HFFc6 (cell line): ENCODE measurements around the gene OR8B3. TPM values are rescaled to one million over a fixed set of nuclear protein-coding genes. Genes with fewer than 3 reads are reported as not detected.

Source experiments
- DNase-seq: peaks from one replicate; pipeline ENCODE4 v3.0.0-alpha.2; 2018
- H3K27ac Mint-ChIP-seq: 2 replicates; pipeline ENCODE4 v1.8.0; 2020; ENCODE audit warnings: mild to moderate bottlenecking, mixed read lengths
- H3K27me3 Mint-ChIP-seq: 2 replicates; pipeline ENCODE4 v1.8.0; 2021; ENCODE audit warnings: mild to moderate bottlenecking, moderate library complexity, mixed read lengths; ENCODE audit not compliant: insufficient read depth
- H3K36me3 Mint-ChIP-seq: 2 replicates; pipeline ENCODE4 v1.8.0; 2021; ENCODE audit warnings: low read depth, mixed read lengths
- H3K4me1 Mint-ChIP-seq: 2 replicates; pipeline ENCODE4 v1.8.0; 2020; ENCODE audit warnings: low read depth, mixed read lengths
- H3K4me3 Mint-ChIP-seq: 2 replicates; pipeline ENCODE4 v1.8.0; 2020; ENCODE audit warnings: mild to moderate bottlenecking, moderate library complexity, mixed read lengths
- H3K9me3 Mint-ChIP-seq: 2 replicates; pipeline ENCODE4 v1.8.0; 2020; ENCODE audit warnings: mild to moderate bottlenecking, mixed read lengths
- CTCF ChIP-seq: fragments of 200-600 bp; sonication (generic); IDR thresholded peaks from 2 replicates; pipeline ENCODE4 v1.5.0; 2021; ENCODE audit warnings: antibody characterized with exemption, mild to moderate bottlenecking
- long read RNA-seq: library from polyadenylated mRNA; unstranded; transcript quantifications from one replicate; pipeline ENCODE4 v2.0.0, GENCODE V29; 2019
- total RNA-seq, 6 experiments: library from RNA; stranded (reverse); fragmentation: NEBNext Ultra II Directional; extraction: Animal tissue kit (Norgen Biotek cat#: 25700); gene quantifications; 2 replicates in 1 of 6; 3 replicates in 5 of 6; pipeline ENCODE4 v1.2.3, GENCODE V29; 2021

Gene OR8B3
- not detected for total RNA-seq
- long read RNA-seq: 0 reads

- H3K27ac Mint-ChIP-seq: no peak within 1 kb of the TSS
- DNase-seq: no peak
- H3K9me3 Mint-ChIP-seq: no peaks in the 10 kb centered on the region; the same call in 1 of the 2 replicates
- H3K4me3 Mint-ChIP-seq: no peak within 1 kb of the TSS
- no peaks in the 10 kb centered on the region for H3K36me3 Mint-ChIP-seq
- H3K4me1 Mint-ChIP-seq: peaks cover 6% of the 10 kb centered on the region
- TF ChIP-seq CTCF: no peak
- no peaks in the 10 kb centered on the region for H3K27me3 Mint-ChIP-seq
These were observed at the start of gene OR8B3 for GRCh38 chr11:124398924-124399323. Gene OR8B3 (minus strand): TSS chr11:124399024. CDS start chr11:124397351, 1,673 bp downstream.

GRCh38 chr11:124446916-124447315 is 48.1 kb upstream of the OR8B3 start:
- no peak for DNase-seq
- Mint-ChIP-seq H3K27me3 (peaks cover 2% of the 10 kb centered on the region; the same call in 1 of the 2 replicates), H3K27ac (no peak overlapping the region), H3K4me1 (no peaks in the 10 kb centered on the region), H3K9me3 (no peaks in the 10 kb centered on the region), H3K36me3 (no peaks in the 10 kb centered on the region), H3K4me3 (no peak overlapping the region)
- no peak for TF ChIP-seq CTCF

GRCh38 chr11:124445646-124446150 is 46.9 kb upstream of the OR8B3 start, which contains the start of gene OR8B8:
Gene OR8B8 (minus strand): TSS chr11:124445696. CDS start chr11:124441085, 4,611 bp downstream.
- no peak for DNase-seq
- peaks cover 4% of the 10 kb centered on the region; the same call in 1 of the 2 replicates for H3K27me3 Mint-ChIP-seq
- no peak for TF ChIP-seq CTCF
- no peak within 1 kb of the TSS for H3K27ac Mint-ChIP-seq
- no peaks in the 10 kb centered on the region for H3K4me1 Mint-ChIP-seq
- H3K36me3 Mint-ChIP-seq: no peaks in the 10 kb centered on the region
- H3K4me3 Mint-ChIP-seq: no peak within 1 kb of the TSS
- H3K9me3 Mint-ChIP-seq: no peaks in the 10 kb centered on the region

- no peak for TF ChIP-seq CTCF
- DNase-seq: no peak
- no peaks in the 10 kb centered on the region for H3K9me3 Mint-ChIP-seq
- H3K27me3 Mint-ChIP-seq: peaks cover 6% of the 10 kb centered on the region
- no peak overlapping the region for H3K4me3 Mint-ChIP-seq
- H3K27ac Mint-ChIP-seq: no peak overlapping the region
- no peaks in the 10 kb centered on the region for H3K36me3 Mint-ChIP-seq
- no peaks in the 10 kb centered on the region for H3K4me1 Mint-ChIP-seq
These were observed 44.0 kb upstream of the OR8B3 start for GRCh38 chr11:124442847-124443246.

- H3K9me3 Mint-ChIP-seq: no peaks in the 10 kb centered on the region
- H3K4me3 Mint-ChIP-seq: no peak overlapping the region
- H3K36me3 Mint-ChIP-seq: no peaks in the 10 kb centered on the region
- H3K27me3 Mint-ChIP-seq: peaks cover 6% of the 10 kb centered on the region
- no peak overlapping the region for H3K27ac Mint-ChIP-seq
- TF ChIP-seq CTCF: no peak
- no peaks in the 10 kb centered on the region for H3K4me1 Mint-ChIP-seq
- DNase-seq: no peak
These were observed 43.6 kb upstream of the OR8B3 start for GRCh38 chr11:124442442-124442841.
